HCT116 (cell line): ENCODE results near the gene SLC13A3. TPM values are rescaled to one million over a fixed set of nuclear protein-coding genes. Genes with fewer than 3 reads are reported as not detected.

Source experiments
- ATAC-seq: fragments of 200-7000 bp; cut with Tn5 transposase; 2 replicates; pipeline ENCODE4 v1.9.1; 2020; ENCODE audit warnings: mild to moderate bottlenecking, moderate library complexity
- BruUV-seq: library from RNA; stranded (reverse); fragments of 400-500 nt; replicated peaks from 2 replicates; lab custom pipeline; 2021; lab: Mats Ljungman, UMichigan
- CTCF ChIA-PET: fragments of 300-600 bp; sonication (Branson Sonifier 250); formaldehyde crosslinking; loops from one replicate; lab custom pipeline; 2021; ENCODE audit warnings: antibody characterized with exemption; lab: Charles Lee
- POLR2A ChIA-PET: fragments of 300-600, 350-600 bp; sonication (Branson Sonifier 250); formaldehyde crosslinking; loops from one replicate; lab custom pipeline; 2021; ENCODE audit warnings: antibody characterized with exemption; lab: Charles Lee
- RAD21 ChIA-PET, 2 experiments: fragments of 300-600 bp; sonication (Branson Sonifier 250); formaldehyde crosslinking; loops; one replicate each; lab custom pipeline; 2023; ENCODE audit warnings: low total read pairs in 2 of 2; ENCODE audit not compliant: uncharacterized antibody in 2 of 2, unreplicated experiment in 2 of 2, low non-redundant PET in 1 of 2; lab: Charles Lee
- DNase-seq: peaks from one replicate; pipeline ENCODE4 v3.0.0-alpha.2; 2010; ENCODE audit warnings: low read depth, low spot score
- H2AFZ ChIP-seq: fragments of 200-600 bp; shearing (Covaris generic), sonication (generic); 2 replicates; pipeline ENCODE4 v1.6.1; 2017; ENCODE audit warnings: low read depth, mixed run types, mixed read lengths, antibody characterized with exemption, low read length; ENCODE audit not compliant: poor library complexity, severe bottlenecking
- H3K27ac ChIP-seq: 2 replicates; pipeline ENCODE4 v1.5.1; 2012; ENCODE audit warnings: low read depth, low read length
- H3K27me3 ChIP-seq: fragments of 200-600 bp; sonication (generic); 2 replicates; pipeline ENCODE4 v1.6.1; 2016; ENCODE audit warnings: mixed run types, low read length, mixed read lengths; ENCODE audit not compliant: insufficient read depth
- H3K36me3 ChIP-seq, 2 experiments: fragments of 200-500 bp in 1 of 2; fragments of 200-600 bp in 1 of 2; sonication (Bioruptor generic) in 1 of 2; sonication (generic) in 1 of 2; 2 replicates each; pipeline versions ENCODE4 v1.5.1 to v1.6.1; 2014 to 2016; ENCODE audit warnings: low read length in 2 of 2, inconsistent platforms in 1 of 2, mixed read lengths in 1 of 2, mixed run types in 1 of 2; ENCODE audit not compliant: insufficient read depth in 2 of 2, control insufficient read depth in 1 of 2
- H3K4me1 ChIP-seq, 2 experiments: fragments of 200-600 bp in 1 of 2; sonication (generic) in 1 of 2; 2 replicates each; pipeline versions ENCODE4 v1.5.1 to v1.6.1; 2012 to 2017; ENCODE audit warnings: low read length in 2 of 2, inconsistent platforms in 1 of 2, mild to moderate bottlenecking in 1 of 2, mixed read lengths in 1 of 2, mixed run types in 1 of 2, moderate library complexity in 1 of 2; ENCODE audit not compliant: insufficient read depth in 2 of 2, control insufficient read depth in 1 of 2
- H3K4me2 ChIP-seq: fragments of 200-600 bp; sonication (generic); 2 replicates; pipeline ENCODE4 v1.6.1; 2017; ENCODE audit warnings: mixed run types, low read length, mixed read lengths
- H3K4me3 ChIP-seq, 2 experiments: fragments of 200-600 bp in 1 of 2; sonication (generic) in 1 of 2; replicated peaks in 1 of 2; 2 replicates each; pipeline ENCODE4 v1.5.1; 2011 to 2016; ENCODE audit warnings: low read length in 2 of 2, control low read depth in 1 of 2, low read depth in 1 of 2, mild to moderate bottlenecking in 1 of 2, mixed read lengths in 1 of 2, mixed run types in 1 of 2
- H3K79me2 ChIP-seq: fragments of 200-600 bp; sonication (generic); 2 replicates; pipeline ENCODE4 v1.6.1; 2017; ENCODE audit warnings: mild to moderate bottlenecking, mixed run types, low read length, moderate library complexity, mixed read lengths; ENCODE audit not compliant: insufficient read depth
- H3K9ac ChIP-seq: fragments of 200-600 bp; sonication (generic); 2 replicates; pipeline ENCODE4 v1.6.1; 2016; ENCODE audit warnings: low read length, mixed read lengths
- H3K9me2 ChIP-seq: fragments of 200-600 bp; sonication (generic), shearing (Covaris generic); 2 replicates; pipeline ENCODE4 v1.6.1; 2017; ENCODE audit warnings: mixed run types, mild to moderate bottlenecking, moderate library complexity; ENCODE audit not compliant: insufficient read depth
- H3K9me3 ChIP-seq, 2 experiments: fragments of 200-500 bp in 1 of 2; fragments of 200-600 bp in 1 of 2; sonication (Bioruptor generic) in 1 of 2; sonication (generic) in 1 of 2; 2 replicates each; pipeline ENCODE4 v1.6.1; 2014 to 2017; ENCODE audit warnings: low read length in 2 of 2, mixed read lengths in 2 of 2, inconsistent platforms in 1 of 2, low read depth in 1 of 2, mild to moderate bottlenecking in 1 of 2, mixed run types in 1 of 2, moderate library complexity in 1 of 2; ENCODE audit not compliant: control insufficient read depth in 1 of 2, insufficient read depth in 1 of 2
- H4K20me1 ChIP-seq: fragments of 200-600 bp; sonication (generic), shearing (Covaris generic); 2 replicates; pipeline ENCODE4 v1.6.1; 2017; ENCODE audit warnings: mixed run types, mild to moderate bottlenecking, moderate library complexity; ENCODE audit not compliant: insufficient read depth
- EGR1 ChIP-seq: IDR thresholded peaks from 2 replicates; pipeline ENCODE4 v1.6.1; 2012; ENCODE audit warnings: low read depth
- EZH2 ChIP-seq: fragments of 200-600 bp; sonication (generic); IDR thresholded peaks from 2 replicates; pipeline ENCODE4 v1.6.1; 2017; ENCODE audit warnings: antibody characterized with exemption, mixed run types
- JUND ChIP-seq: IDR thresholded peaks from 2 replicates; pipeline ENCODE4 v1.6.1; 2012
- POLR2A ChIP-seq: IDR thresholded peaks from 2 replicates; pipeline ENCODE4 v1.7.0; 2011; ENCODE audit warnings: borderline replicate concordance; ENCODE audit not compliant: insufficient read depth, insufficient read length; ENCODE audit errors: extremely low read depth
- TCF7L2 ChIP-seq: IDR thresholded peaks from 2 replicates; pipeline ENCODE4 v1.7.0; 2011; ENCODE audit warnings: borderline replicate concordance, inconsistent platforms; ENCODE audit not compliant: insufficient read depth, insufficient read length; ENCODE audit errors: extremely low read depth
- YY1 ChIP-seq: IDR thresholded peaks from 2 replicates; pipeline ENCODE4 v1.6.1; 2011; ENCODE audit warnings: low read length, low read depth, moderate library complexity, mild to moderate bottlenecking; ENCODE audit not compliant: insufficient replicate concordance; ENCODE audit errors: extremely low read depth
- ZNF274 ChIP-seq: fragments of 200-500 bp; sonication (Bioruptor generic); IDR thresholded peaks from 2 replicates; pipeline ENCODE4 v1.6.1; 2014; ENCODE audit warnings: mild to moderate bottlenecking, low read depth, low read length, inconsistent platforms
- intact Hi-C: fragments of 100-400 bp; cut with micrococcal nuclease; formaldehyde crosslinking; loops from 2 replicates; pipeline ENCODE4 v1.10.0; 2022
- total RNA-seq: library from RNA; stranded (reverse); gene quantifications from one replicate; pipeline ENCODE4 v1.2.1, GENCODE V29; 2021; ENCODE audit not compliant: unreplicated experiment
- TF ChIP-seq, protein P1 (sequence below), 3 experiments: fragments of 200-600 bp in 1 of 3; sonication (generic) in 1 of 3; IDR thresholded peaks in 2 of 3; conservative IDR thresholded peaks in 1 of 3; 2 replicates each; pipeline ENCODE4 v1.5.1; 2012 to 2017; ENCODE audit warnings: low read depth in 2 of 3, low read length in 2 of 3, antibody characterized with exemption in 1 of 3, borderline replicate concordance in 1 of 3, control low read depth in 1 of 3, mild to moderate bottlenecking in 1 of 3, mixed read lengths in 1 of 3, mixed run types in 1 of 3, moderate library complexity in 1 of 3; ENCODE audit not compliant: insufficient read depth in 1 of 3

SLC13A3 gene
- total RNA-seq, 1 experiment from 2014 or later: not detected

DNA sequence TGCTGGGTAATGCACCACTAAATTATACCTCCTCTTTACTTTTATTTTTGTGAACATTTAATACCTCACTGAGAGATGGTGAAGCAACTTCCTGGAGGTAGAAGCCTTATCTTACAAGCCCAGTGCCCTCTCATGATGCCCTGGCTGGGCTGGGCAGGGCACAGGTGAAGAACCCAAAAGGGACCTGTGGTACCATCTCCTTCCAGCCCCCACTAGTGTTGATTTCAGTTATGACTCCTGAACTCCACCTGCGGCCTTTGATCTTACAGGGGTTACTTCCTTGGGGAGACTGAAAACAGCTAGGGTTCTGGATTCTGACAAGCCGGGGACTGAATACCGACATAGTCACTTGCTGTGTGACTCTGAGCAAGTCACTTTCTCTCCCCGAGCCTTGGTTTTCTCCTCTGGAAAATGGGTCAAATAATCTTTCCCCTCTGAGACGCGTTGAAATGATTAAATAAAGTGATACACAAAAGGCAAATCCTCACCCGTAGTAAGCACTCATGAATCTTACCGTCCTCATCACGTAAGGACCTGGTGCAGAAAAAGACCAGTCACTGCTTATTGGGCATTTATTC lies 1.2 kb downstream of the SLC13A3 start (continued):
- TF ChIP-seq, protein P1, sequence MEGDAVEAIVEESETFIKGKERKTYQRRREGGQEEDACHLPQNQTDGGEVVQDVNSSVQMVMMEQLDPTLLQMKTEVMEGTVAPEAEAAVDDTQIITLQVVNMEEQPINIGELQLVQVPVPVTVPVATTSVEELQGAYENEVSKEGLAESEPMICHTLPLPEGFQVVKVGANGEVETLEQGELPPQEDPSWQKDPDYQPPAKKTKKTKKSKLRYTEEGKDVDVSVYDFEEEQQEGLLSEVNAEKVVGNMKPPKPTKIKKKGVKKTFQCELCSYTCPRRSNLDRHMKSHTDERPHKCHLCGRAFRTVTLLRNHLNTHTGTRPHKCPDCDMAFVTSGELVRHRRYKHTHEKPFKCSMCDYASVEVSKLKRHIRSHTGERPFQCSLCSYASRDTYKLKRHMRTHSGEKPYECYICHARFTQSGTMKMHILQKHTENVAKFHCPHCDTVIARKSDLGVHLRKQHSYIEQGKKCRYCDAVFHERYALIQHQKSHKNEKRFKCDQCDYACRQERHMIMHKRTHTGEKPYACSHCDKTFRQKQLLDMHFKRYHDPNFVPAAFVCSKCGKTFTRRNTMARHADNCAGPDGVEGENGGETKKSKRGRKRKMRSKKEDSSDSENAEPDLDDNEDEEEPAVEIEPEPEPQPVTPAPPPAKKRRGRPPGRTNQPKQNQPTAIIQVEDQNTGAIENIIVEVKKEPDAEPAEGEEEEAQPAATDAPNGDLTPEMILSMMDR (IDR thresholded peaks at IDR 0.05 in 2 of 3, conservative IDR thresholded peaks at IDR 0.05 in 1 of 3; ENCODE audit: borderline replicate concordance in 1 of 3, insufficient read depth in 1 of 3, low read depth in 2 of 3, low read length in 2 of 3): no peak
- TF ChIP-seq POLR2A: no peak
- TF ChIP-seq JUND: no peak

DNA sequence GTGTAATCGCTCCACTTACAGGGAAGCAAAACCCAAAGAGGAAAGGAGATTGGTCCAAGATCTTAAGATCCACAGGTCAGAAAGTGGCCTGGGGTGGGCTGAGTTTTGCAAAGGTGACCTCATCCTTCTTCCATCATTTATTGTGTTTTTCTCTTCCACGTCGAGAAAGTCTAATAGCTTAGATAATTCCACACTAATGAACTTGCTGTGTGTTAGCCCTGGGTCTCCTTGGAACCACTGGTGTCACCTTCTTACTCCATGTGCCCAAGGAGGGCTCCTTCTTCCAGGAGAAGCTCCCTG lies 1.7 kb downstream of the SLC13A3 start:
- Histone ChIP-seq H3K36me3 (no peaks in the 10 kb centered on the region), H3K9me3 (no peaks in the 10 kb centered on the region), H4K20me1 (no peaks in the 10 kb centered on the region), H2AFZ (no peak overlapping the region), H3K4me3 (no peak overlapping the region), H3K9ac (no peak overlapping the region), H3K4me1 (no peaks in the 10 kb centered on the region), H3K9me2 (no peaks in the 10 kb centered on the region), H3K27me3 (peaks cover 50% of the 10 kb centered on the region), H3K4me2 (no peak overlapping the region), H3K27ac (no peak overlapping the region), H3K79me2 (no peaks in the 10 kb centered on the region)
- DNase-seq (no peak), ATAC-seq (no peak)
- RAD21 ChIA-PET: no interaction called here
- BruUV-seq: no TSS peak
- intact Hi-C loops: no loop called here
- CTCF ChIA-PET: interaction anchor here (0.8 to 1.0 kb wide), 2 partner anchors 18 to 68 kb away, joined by 3 read pairs; no protein-coding TSS in a partner anchor
- no peak for TF ChIP-seq EGR1
- no peak for TF ChIP-seq TCF7L2
- no peak for TF ChIP-seq ZNF274
- no peak for TF ChIP-seq POLR2A
- no peak for TF ChIP-seq EZH2
- no peak for TF ChIP-seq JUND
- TF ChIP-seq YY1: no peak
- POLR2A ChIA-PET: no interaction called here
